Measurements from ENCODE around the gene C6orf163.

- TF ChIP-seq POLR2A (IDR thresholded peaks at IDR 0.05) (no peak), CTCF (IDR thresholded peaks at IDR 0.05) (no peak)
Observed at GRCh38 chr6:87350516-87350915, 5.9 kb downstream of the C6orf163 start.

Data from tibial nerve (tissue), 3 donors.